GM23338 (cell line): ENCODE measurements around the gene NEK11. TPM values are rescaled to one million over a fixed set of nuclear protein-coding genes. Genes with fewer than 3 reads are reported as not detected.

Experiments
- ATAC-seq: fragments of 200-7000 bp; cut with Tn5 transposase; 3 replicates; pipeline ENCODE4 v1.9.1; 2020
- DNase-seq: peaks from one replicate; pipeline ENCODE4 v3.0.0-alpha.2; 2015; ENCODE audit warnings: low spot score
- H2AFZ ChIP-seq: fragments of 200-600 bp; sonication (generic); 2 replicates; pipeline ENCODE4 v1.8.0; 2016; ENCODE audit warnings: antibody characterized with exemption, mild to moderate bottlenecking, moderate library complexity
- H3F3A ChIP-seq: fragments of 200-600 bp; sonication (generic); replicated peaks from 2 replicates; pipeline ENCODE4 v1.8.0; 2017; ENCODE audit warnings: antibody characterized with exemption, mixed run types, low read depth
- H3K27ac ChIP-seq: fragments of 200-600 bp; sonication (generic); 2 replicates; pipeline ENCODE4 v1.6.1; 2016; ENCODE audit warnings: low read depth
- H3K27me3 ChIP-seq: fragments of 200-600 bp; sonication (generic); 2 replicates; pipeline ENCODE4 v1.8.0; 2016; ENCODE audit warnings: mild to moderate bottlenecking, mixed run types, moderate library complexity; ENCODE audit not compliant: insufficient read depth
- H3K36me3 ChIP-seq: fragments of 200-600 bp; sonication (generic); 2 replicates; pipeline ENCODE4 v1.8.0; 2016; ENCODE audit warnings: mild to moderate bottlenecking; ENCODE audit not compliant: insufficient read depth
- H3K4me1 ChIP-seq: fragments of 200-600 bp; sonication (generic); 2 replicates; pipeline ENCODE4 v1.8.0; 2016; ENCODE audit warnings: mild to moderate bottlenecking, moderate library complexity; ENCODE audit not compliant: insufficient read depth
- H3K4me2 ChIP-seq: fragments of 200-600 bp; sonication (generic); 2 replicates; pipeline ENCODE4 v1.7.1; 2017; ENCODE audit warnings: mixed run types
- H3K4me3 ChIP-seq: fragments of 200-600 bp; sonication (generic); 2 replicates; pipeline ENCODE4 v1.6.1; 2016; ENCODE audit warnings: mixed run types
- H3K79me2 ChIP-seq: fragments of 200-600 bp; sonication (generic); replicated peaks from 2 replicates; pipeline ENCODE4 v1.8.0; 2017; ENCODE audit warnings: mild to moderate bottlenecking; ENCODE audit not compliant: insufficient read depth
- H3K9me2 ChIP-seq: fragments of 200-600 bp; sonication (generic); 2 replicates; pipeline ENCODE4 v1.8.0; 2017; ENCODE audit not compliant: insufficient read depth
- H4K20me1 ChIP-seq: fragments of 200-600 bp; sonication (generic); replicated peaks from 2 replicates; pipeline ENCODE4 v1.8.0; 2017; ENCODE audit warnings: mild to moderate bottlenecking; ENCODE audit not compliant: insufficient read depth
- H3K27ac Mint-ChIP-seq: 2 replicates; pipeline ENCODE4 v1.8.0; 2020; ENCODE audit warnings: inconsistent platforms, mild to moderate bottlenecking, moderate library complexity, mixed read lengths
- H3K27me3 Mint-ChIP-seq: 3 replicates; pipeline ENCODE4 v1.8.0; 2022; ENCODE audit warnings: low read depth, mild to moderate bottlenecking, moderate library complexity, mixed read lengths, inconsistent platforms; ENCODE audit not compliant: insufficient read depth, poor library complexity
- H3K36me3 Mint-ChIP-seq: 3 replicates; pipeline ENCODE4 v1.8.0; 2021; ENCODE audit warnings: low read depth, mild to moderate bottlenecking, inconsistent platforms, moderate library complexity, mixed read lengths
- H3K4me1 Mint-ChIP-seq: 3 replicates; pipeline ENCODE4 v1.8.0; 2020; ENCODE audit warnings: mild to moderate bottlenecking, inconsistent platforms, mixed read lengths
- H3K4me3 Mint-ChIP-seq: 3 replicates; pipeline ENCODE4 v1.8.0; 2021; ENCODE audit warnings: moderate library complexity, mild to moderate bottlenecking, inconsistent platforms, mixed read lengths
- H3K9me3 Mint-ChIP-seq: 3 replicates; pipeline ENCODE4 v1.8.0; 2020; ENCODE audit warnings: moderate library complexity, mild to moderate bottlenecking, inconsistent platforms, mixed read lengths
- CREB1 ChIP-seq: fragments of 250-450 bp; sonication (Bioruptor Pico); IDR thresholded peaks from 2 replicates; pipeline ENCODE4 v1.5.0; 2020; ENCODE audit warnings: low read depth, mild to moderate bottlenecking, moderate library complexity
- EZH2 ChIP-seq: fragments of 200-600 bp; sonication (generic); IDR thresholded peaks from one replicate; pipeline ENCODE4 v1.8.0; 2017; ENCODE audit warnings: antibody characterized with exemption, mild to moderate bottlenecking, low read depth; ENCODE audit not compliant: unreplicated experiment
- EZH2phosphoT487 ChIP-seq: fragments of 200-600 bp; sonication (generic); IDR thresholded peaks from one replicate; pipeline ENCODE4 v1.8.1; 2018; ENCODE audit warnings: antibody characterized with exemption; ENCODE audit not compliant: unreplicated experiment
- JUNB ChIP-seq: IDR thresholded peaks from one replicate; pipeline ENCODE4 v1.6.1; 2016; ENCODE audit warnings: antibody characterized with exemption; ENCODE audit not compliant: unreplicated experiment
- NANOG ChIP-seq: IDR thresholded peaks from 2 replicates; pipeline ENCODE4 v1.6.1; 2016; ENCODE audit warnings: antibody characterized with exemption, borderline replicate concordance
- POLR2AphosphoS5 ChIP-seq: IDR thresholded peaks from 2 replicates; pipeline ENCODE4 v1.6.1; 2016; ENCODE audit warnings: antibody characterized with exemption, low read depth
- STAT1 ChIP-seq: IDR thresholded peaks from one replicate; pipeline ENCODE4 v1.6.1; 2016; ENCODE audit warnings: antibody characterized with exemption; ENCODE audit not compliant: unreplicated experiment
- ZNF114 ChIP-seq: fragments of 250-450 bp; sonication (Bioruptor Pico); IDR thresholded peaks from 2 replicates; pipeline ENCODE4 v1.5.0; 2020; ENCODE audit warnings: mild to moderate bottlenecking, moderate library complexity
- ZNF331 ChIP-seq: fragments of 250-450 bp; sonication (Bioruptor Pico); IDR thresholded peaks from 2 replicates; pipeline ENCODE4 v1.5.0; 2020; ENCODE audit warnings: low read depth, mild to moderate bottlenecking, moderate library complexity
- polyA plus RNA-seq: library from polyadenylated mRNA; unstranded; fragments of >200 nt; fragmentation: Nextera tagmentation; extraction: Ambion mirVana; gene quantifications from 2 replicates; pipeline ENCODE4 v1.2.1, GENCODE V29; 2016
- total RNA-seq: library from RNA; depleted of rRNA; stranded (reverse); fragments of >200 nt; shearing (Covaris generic); gene quantifications from 2 replicates; pipeline ENCODE4 v1.2.3, GENCODE V29; 2014
- TF ChIP-seq, protein P1 (sequence below): fragments of 250-450 bp; sonication (Bioruptor Pico); IDR thresholded peaks from 2 replicates; pipeline ENCODE4 v1.5.0; 2020; ENCODE audit warnings: mild to moderate bottlenecking, moderate library complexity
- TF ChIP-seq, protein P2 (sequence below): IDR thresholded peaks from one replicate; pipeline ENCODE4 v1.6.1; 2018; ENCODE audit warnings: antibody characterized with exemption; ENCODE audit not compliant: unreplicated experiment
- TF ChIP-seq, protein P3 (sequence below), 2 experiments: fragments of 200-600 bp in 1 of 2; sonication (generic) in 1 of 2; conservative IDR thresholded peaks; 2 replicates each; pipeline versions ENCODE4 v1.5.1 to v1.6.1; 2016 to 2017; ENCODE audit warnings: antibody characterized with exemption in 2 of 2, low read depth in 2 of 2, mild to moderate bottlenecking in 2 of 2, moderate library complexity in 1 of 2
- TF ChIP-seq, protein P4 (sequence below): IDR thresholded peaks from 2 replicates; pipeline ENCODE4 v1.6.1; 2016; ENCODE audit warnings: antibody characterized with exemption

The NEK11 gene
- total and polyA plus RNA-seq, 2 experiments from 2014 or later = 0.80 to 1.1 TPM

DNA sequence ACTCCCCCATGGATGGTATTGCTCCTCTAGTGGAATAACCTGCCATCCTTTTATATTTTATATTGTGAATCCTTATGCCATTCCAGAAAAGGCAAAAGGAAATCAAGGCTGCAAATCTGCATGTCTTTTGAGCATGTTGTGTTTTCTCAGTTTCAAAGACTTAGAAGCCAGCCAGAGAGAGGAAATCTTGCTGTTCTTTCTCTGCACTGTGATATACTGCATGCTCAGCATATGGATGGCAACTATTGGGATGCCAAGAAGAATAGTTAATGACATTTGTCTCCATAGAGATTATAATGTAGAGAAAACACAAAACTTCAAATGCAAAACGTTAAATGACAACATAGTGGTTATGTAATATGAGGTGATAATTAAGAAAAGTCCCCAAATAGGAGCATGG, 248.9 kb downstream of the NEK11 start:
- no peak for TF ChIP-seq STAT1
- no peak for TF ChIP-seq ZNF114 (CRISPR knock-in tag)
- TF ChIP-seq, protein P1, sequence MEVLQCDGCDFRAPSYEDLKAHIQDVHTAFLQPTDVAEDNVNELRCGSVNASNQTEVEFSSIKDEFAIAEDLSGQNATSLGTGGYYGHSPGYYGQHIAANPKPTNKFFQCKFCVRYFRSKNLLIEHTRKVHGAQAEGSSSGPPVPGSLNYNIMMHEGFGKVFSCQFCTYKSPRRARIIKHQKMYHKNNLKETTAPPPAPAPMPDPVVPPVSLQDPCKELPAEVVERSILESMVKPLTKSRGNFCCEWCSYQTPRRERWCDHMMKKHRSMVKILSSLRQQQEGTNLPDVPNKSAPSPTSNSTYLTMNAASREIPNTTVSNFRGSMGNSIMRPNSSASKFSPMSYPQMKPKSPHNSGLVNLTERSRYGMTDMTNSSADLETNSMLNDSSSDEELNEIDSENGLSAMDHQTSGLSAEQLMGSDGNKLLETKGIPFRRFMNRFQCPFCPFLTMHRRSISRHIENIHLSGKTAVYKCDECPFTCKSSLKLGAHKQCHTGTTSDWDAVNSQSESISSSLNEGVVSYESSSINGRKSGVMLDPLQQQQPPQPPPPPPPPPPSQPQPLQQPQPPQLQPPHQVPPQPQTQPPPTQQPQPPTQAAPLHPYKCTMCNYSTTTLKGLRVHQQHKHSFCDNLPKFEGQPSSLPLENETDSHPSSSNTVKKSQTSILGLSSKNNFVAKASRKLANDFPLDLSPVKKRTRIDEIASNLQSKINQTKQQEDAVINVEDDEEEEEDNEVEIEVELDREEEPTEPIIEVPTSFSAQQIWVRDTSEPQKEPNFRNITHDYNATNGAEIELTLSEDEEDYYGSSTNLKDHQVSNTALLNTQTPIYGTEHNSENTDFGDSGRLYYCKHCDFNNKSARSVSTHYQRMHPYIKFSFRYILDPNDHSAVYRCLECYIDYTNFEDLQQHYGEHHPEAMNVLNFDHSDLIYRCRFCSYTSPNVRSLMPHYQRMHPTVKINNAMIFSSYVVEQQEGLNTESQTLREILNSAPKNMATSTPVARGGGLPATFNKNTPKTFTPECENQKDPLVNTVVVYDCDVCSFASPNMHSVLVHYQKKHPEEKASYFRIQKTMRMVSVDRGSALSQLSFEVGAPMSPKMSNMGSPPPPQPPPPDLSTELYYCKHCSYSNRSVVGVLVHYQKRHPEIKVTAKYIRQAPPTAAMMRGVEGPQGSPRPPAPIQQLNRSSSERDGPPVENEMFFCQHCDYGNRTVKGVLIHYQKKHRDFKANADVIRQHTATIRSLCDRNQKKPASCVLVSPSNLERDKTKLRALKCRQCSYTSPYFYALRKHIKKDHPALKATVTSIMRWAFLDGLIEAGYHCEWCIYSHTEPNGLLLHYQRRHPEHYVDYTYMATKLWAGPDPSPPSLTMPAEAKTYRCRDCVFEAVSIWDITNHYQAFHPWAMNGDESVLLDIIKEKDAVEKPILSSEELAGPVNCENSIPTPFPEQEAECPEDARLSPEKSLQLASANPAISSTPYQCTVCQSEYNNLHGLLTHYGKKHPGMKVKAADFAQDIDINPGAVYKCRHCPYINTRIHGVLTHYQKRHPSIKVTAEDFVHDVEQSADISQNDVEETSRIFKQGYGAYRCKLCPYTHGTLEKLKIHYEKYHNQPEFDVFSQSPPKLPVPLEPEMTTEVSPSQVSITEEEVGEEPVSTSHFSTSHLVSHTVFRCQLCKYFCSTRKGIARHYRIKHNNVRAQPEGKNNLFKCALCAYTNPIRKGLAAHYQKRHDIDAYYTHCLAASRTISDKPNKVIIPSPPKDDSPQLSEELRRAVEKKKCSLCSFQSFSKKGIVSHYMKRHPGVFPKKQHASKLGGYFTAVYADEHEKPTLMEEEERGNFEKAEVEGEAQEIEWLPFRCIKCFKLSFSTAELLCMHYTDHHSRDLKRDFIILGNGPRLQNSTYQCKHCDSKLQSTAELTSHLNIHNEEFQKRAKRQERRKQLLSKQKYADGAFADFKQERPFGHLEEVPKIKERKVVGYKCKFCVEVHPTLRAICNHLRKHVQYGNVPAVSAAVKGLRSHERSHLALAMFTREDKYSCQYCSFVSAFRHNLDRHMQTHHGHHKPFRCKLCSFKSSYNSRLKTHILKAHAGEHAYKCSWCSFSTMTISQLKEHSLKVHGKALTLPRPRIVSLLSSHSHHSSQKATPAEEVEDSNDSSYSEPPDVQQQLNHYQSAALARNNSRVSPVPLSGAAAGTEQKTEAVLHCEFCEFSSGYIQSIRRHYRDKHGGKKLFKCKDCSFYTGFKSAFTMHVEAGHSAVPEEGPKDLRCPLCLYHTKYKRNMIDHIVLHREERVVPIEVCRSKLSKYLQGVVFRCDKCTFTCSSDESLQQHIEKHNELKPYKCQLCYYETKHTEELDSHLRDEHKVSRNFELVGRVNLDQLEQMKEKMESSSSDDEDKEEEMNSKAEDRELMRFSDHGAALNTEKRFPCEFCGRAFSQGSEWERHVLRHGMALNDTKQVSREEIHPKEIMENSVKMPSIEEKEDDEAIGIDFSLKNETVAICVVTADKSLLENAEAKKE = no peak
- no peak for TF ChIP-seq CREB1 (CRISPR knock-in tag)
- TF ChIP-seq, protein P2, sequence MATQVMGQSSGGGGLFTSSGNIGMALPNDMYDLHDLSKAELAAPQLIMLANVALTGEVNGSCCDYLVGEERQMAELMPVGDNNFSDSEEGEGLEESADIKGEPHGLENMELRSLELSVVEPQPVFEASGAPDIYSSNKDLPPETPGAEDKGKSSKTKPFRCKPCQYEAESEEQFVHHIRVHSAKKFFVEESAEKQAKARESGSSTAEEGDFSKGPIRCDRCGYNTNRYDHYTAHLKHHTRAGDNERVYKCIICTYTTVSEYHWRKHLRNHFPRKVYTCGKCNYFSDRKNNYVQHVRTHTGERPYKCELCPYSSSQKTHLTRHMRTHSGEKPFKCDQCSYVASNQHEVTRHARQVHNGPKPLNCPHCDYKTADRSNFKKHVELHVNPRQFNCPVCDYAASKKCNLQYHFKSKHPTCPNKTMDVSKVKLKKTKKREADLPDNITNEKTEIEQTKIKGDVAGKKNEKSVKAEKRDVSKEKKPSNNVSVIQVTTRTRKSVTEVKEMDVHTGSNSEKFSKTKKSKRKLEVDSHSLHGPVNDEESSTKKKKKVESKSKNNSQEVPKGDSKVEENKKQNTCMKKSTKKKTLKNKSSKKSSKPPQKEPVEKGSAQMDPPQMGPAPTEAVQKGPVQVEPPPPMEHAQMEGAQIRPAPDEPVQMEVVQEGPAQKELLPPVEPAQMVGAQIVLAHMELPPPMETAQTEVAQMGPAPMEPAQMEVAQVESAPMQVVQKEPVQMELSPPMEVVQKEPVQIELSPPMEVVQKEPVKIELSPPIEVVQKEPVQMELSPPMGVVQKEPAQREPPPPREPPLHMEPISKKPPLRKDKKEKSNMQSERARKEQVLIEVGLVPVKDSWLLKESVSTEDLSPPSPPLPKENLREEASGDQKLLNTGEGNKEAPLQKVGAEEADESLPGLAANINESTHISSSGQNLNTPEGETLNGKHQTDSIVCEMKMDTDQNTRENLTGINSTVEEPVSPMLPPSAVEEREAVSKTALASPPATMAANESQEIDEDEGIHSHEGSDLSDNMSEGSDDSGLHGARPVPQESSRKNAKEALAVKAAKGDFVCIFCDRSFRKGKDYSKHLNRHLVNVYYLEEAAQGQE = no peak
- TF ChIP-seq, protein P3, sequence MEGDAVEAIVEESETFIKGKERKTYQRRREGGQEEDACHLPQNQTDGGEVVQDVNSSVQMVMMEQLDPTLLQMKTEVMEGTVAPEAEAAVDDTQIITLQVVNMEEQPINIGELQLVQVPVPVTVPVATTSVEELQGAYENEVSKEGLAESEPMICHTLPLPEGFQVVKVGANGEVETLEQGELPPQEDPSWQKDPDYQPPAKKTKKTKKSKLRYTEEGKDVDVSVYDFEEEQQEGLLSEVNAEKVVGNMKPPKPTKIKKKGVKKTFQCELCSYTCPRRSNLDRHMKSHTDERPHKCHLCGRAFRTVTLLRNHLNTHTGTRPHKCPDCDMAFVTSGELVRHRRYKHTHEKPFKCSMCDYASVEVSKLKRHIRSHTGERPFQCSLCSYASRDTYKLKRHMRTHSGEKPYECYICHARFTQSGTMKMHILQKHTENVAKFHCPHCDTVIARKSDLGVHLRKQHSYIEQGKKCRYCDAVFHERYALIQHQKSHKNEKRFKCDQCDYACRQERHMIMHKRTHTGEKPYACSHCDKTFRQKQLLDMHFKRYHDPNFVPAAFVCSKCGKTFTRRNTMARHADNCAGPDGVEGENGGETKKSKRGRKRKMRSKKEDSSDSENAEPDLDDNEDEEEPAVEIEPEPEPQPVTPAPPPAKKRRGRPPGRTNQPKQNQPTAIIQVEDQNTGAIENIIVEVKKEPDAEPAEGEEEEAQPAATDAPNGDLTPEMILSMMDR (conservative IDR thresholded peaks at IDR 0.05; ENCODE audit: low read depth in 2 of 2) = no peak
- no peak for TF ChIP-seq JUNB
- TF ChIP-seq POLR2AphosphoS5 = no peak
- no peak for TF ChIP-seq EZH2phosphoT487
- no peak for TF ChIP-seq ZNF331
- no peak for TF ChIP-seq EZH2
- TF ChIP-seq, protein P4, sequence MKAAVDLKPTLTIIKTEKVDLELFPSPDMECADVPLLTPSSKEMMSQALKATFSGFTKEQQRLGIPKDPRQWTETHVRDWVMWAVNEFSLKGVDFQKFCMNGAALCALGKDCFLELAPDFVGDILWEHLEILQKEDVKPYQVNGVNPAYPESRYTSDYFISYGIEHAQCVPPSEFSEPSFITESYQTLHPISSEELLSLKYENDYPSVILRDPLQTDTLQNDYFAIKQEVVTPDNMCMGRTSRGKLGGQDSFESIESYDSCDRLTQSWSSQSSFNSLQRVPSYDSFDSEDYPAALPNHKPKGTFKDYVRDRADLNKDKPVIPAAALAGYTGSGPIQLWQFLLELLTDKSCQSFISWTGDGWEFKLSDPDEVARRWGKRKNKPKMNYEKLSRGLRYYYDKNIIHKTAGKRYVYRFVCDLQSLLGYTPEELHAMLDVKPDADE = no peak
- no peak for TF ChIP-seq NANOG
- Histone ChIP-seq H3K27ac (no peak overlapping the region), H4K20me1 (no peaks in the 10 kb centered on the region), H3K4me3 (no peak overlapping the region), H3K4me2 (no peak overlapping the region), H3K9me2 (no peaks in the 10 kb centered on the region), H3F3A (no peaks in the 10 kb centered on the region), H3K27me3 (no peaks in the 10 kb centered on the region), H2AFZ (no peak overlapping the region), H3K36me3 (no peaks in the 10 kb centered on the region), H3K79me2 (no peaks in the 10 kb centered on the region), H3K4me1 (no peaks in the 10 kb centered on the region)
- H3K27ac Mint-ChIP-seq = no peak overlapping the region
- ATAC-seq (no peak), DNase-seq (no peak)
- no peaks in the 10 kb centered on the region for H3K36me3 Mint-ChIP-seq
- H3K4me3 Mint-ChIP-seq = no peak overlapping the region
- no peaks in the 10 kb centered on the region for H3K27me3 Mint-ChIP-seq
- H3K4me1 Mint-ChIP-seq = no peaks in the 10 kb centered on the region
- no peaks in the 10 kb centered on the region for H3K9me3 Mint-ChIP-seq
